Uterus (tissue), 4 donors: ENCODE data around the gene SERF2. TPM values are rescaled to one million over a fixed set of nuclear protein-coding genes. Genes with fewer than 3 reads are reported as not detected.

Experiments used
- DNase-seq, 2 donors: peaks; one replicate each; pipeline ENCODE4 v3.0.0-alpha.2; 2019 to 2020
- H3K27ac ChIP-seq, 2 donors: fragments of 200-600 bp; sonication (generic); 1 replicate in 1 of 2; 2 replicates in 1 of 2; pipeline ENCODE4 v1.5.1; 2016 to 2018
- H3K27me3 ChIP-seq, 2 donors: fragments of 200-600 bp; sonication (generic); one replicate each; pipeline ENCODE4 v1.5.1; 2018 to 2019; ENCODE audit warnings: control low read depth in 1 of 2
- H3K36me3 ChIP-seq, 2 donors: fragments of 200-600 bp; sonication (generic); one replicate each; pipeline ENCODE4 v1.5.1; 2019; ENCODE audit warnings: control low read depth in 1 of 2
- H3K4me1 ChIP-seq, 2 donors: fragments of 200-600 bp; sonication (generic); one replicate each; pipeline ENCODE4 v1.5.1; 2018 to 2019; ENCODE audit warnings: control low read depth in 1 of 2
- H3K4me3 ChIP-seq, 2 donors: fragments of 200-600 bp; sonication (generic); 1 replicate in 1 of 2; 2 replicates in 1 of 2; pipeline ENCODE4 v1.5.1; 2018 to 2019; ENCODE audit warnings: mild to moderate bottlenecking in 1 of 2
- H3K9me3 ChIP-seq, 2 donors: fragments of 200-600 bp; sonication (generic); one replicate each; pipeline ENCODE4 v1.5.1; 2019; ENCODE audit warnings: control low read depth in 1 of 2
- CTCF ChIP-seq, 4 experiments: fragments of 200-600 bp in 2 of 4; fragments of 450-650 bp in 2 of 4; sonication (generic) in 2 of 4; IDR thresholded peaks; one replicate each; pipeline ENCODE4 v1.5.1; 2016 to 2019; ENCODE audit warnings: antibody characterized with exemption in 4 of 4, mild to moderate bottlenecking in 2 of 4, moderate library complexity in 1 of 4
- POLR2A ChIP-seq, 2 donors: fragments of 450-650 bp; IDR thresholded peaks; one replicate each; pipeline ENCODE4 v1.6.1; 2016; ENCODE audit warnings: antibody characterized with exemption in 2 of 2, mild to moderate bottlenecking in 1 of 2, moderate library complexity in 1 of 2
- intact Hi-C: fragments of 100-400 bp; cut with DNase I; formaldehyde crosslinking; loops from one replicate; pipeline ENCODE4 v1.15.1; 2023; ENCODE audit warnings: low total_unique reads
- total RNA-seq, 4 donors: library from RNA; depleted of rRNA in 3 of 4; stranded (reverse); fragments of >200 nt in 3 of 4; gene quantifications; one replicate each; pipeline versions ENCODE4 v1.1.0 to v1.2.4, GENCODE V29; 2014 to 2023
- donor health status: DM: yes; HTN: yes; CAD: no.

The SERF2 gene
- total RNA-seq, 4 donors from 2014 or later, result 131 to 715 (median 367) TPM

DNA sequence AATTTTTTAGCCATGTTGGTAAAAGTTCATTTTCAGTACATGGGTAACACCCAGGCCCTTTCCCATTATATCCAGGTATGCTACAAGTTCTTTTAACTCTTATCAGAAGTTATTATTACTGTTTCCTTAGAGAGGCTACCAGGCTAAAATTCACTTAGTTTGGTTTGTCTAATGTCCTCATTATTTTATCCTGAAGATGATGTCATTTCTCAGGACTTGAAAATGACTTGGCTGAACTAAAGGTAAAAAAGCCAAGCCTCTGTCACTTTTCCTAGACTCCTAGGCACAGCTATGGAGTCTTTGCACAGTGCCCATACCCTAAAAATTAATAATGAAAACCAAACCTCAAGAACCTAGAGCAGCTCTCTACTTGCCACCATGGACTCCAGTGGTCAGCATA is 19.5 kb upstream of the SERF2 start:
- Histone ChIP-seq H3K4me3 (no peak overlapping the region), H3K27me3 (no peaks in the 10 kb centered on the region), H3K4me1 (no peaks in the 10 kb centered on the region), H3K27ac (no peak overlapping the region), H3K9me3 (no peaks in the 10 kb centered on the region), H3K36me3 (no peaks in the 10 kb centered on the region)
- TF ChIP-seq CTCF (IDR thresholded peaks at IDR 0.05) (no peak), POLR2A (IDR thresholded peaks at IDR 0.05) (no peak)
- intact Hi-C loops, result no loop called here
- DNase-seq, result no peak

DNA sequence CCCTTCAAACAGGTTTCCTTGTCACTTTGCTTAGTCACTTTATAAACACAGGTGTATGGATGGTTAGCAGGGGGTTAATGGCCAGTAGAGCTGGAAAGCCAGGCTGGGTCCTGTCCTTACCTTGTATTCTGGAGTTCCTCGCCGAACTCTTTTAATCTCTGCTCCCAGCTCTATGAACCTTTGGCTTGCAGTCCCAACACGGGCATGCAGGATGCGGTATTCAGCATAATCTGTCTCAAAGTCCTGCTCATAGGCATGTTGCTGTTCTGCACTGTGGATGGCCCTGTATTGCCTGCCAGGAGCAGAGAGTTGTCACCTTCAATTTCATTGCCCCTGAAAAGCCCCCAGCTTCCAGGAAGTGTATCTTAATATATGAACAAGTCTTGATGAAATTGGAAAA is 18.1 kb upstream of the SERF2 start:
- Histone ChIP-seq H3K9me3 (no peaks in the 10 kb centered on the region), H3K27ac (no peak overlapping the region), H3K4me1 (no peaks in the 10 kb centered on the region), H3K27me3 (no peaks in the 10 kb centered on the region), H3K4me3 (no peak overlapping the region), H3K36me3 (no peaks in the 10 kb centered on the region)
- DNase-seq, result no peak
- intact Hi-C loops, result no loop called here
- TF ChIP-seq CTCF (IDR thresholded peaks at IDR 0.05) (no peak), POLR2A (IDR thresholded peaks at IDR 0.05) (no peak)

DNA sequence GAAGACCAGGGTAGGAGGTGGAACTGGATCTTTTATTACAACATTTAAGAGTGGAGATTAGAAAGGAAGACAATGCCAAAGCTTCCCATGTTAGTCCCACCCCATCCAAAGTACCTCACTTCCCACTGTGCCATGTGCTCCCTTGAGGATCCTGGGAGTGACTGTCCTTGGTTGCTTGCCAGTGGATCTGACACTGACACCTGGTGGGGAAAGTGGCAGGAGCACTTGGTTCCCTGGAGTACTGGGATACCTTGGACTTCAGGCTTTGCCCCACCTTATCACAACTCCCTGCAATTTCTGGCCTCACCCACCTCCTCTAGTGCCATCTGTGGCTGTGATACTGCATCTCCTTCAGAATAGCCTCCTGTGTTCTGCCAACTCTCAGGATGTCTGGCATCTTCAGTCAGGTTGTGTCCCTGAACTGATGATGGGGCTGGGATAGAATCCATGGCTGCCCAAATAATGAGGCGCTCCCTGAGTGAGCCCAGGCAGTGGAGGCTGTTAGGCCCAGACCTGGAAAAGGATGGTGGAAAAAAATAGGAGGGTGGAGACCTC is 16.6 kb upstream of the SERF2 start:
- TF ChIP-seq CTCF (IDR thresholded peaks at IDR 0.05), result peak in 1 of 4 experiments; percentile 20
- TF ChIP-seq POLR2A (IDR thresholded peaks at IDR 0.05), result no peak
- Histone ChIP-seq H3K27ac (peak overlapping the region in 1 of 2 donors; percentile 90), H3K4me3 (no peak overlapping the region), H3K9me3 (no peaks in the 10 kb centered on the region), H3K4me1 (no peaks in the 10 kb centered on the region), H3K36me3 (no peaks in the 10 kb centered on the region), H3K27me3 (no peaks in the 10 kb centered on the region)
- peak; percentile 30 to 42 for DNase-seq
- intact Hi-C loops, result no loop called here

GRCh38 chr15:43776101-43776717 is 15.9 kb upstream of the SERF2 start:
- H3K36me3 ChIP-seq, result no peaks in the 10 kb centered on the region
- TF ChIP-seq POLR2A (IDR thresholded peaks at IDR 0.05) (no peak), CTCF (IDR thresholded peaks at IDR 0.05) (no peak)
- no peaks in the 10 kb centered on the region for H3K27me3 ChIP-seq
- H3K4me1 ChIP-seq, result no peaks in the 10 kb centered on the region
- peak; percentile 28 to 39 for DNase-seq
- peak overlapping the region; percentile 88 to 90 for H3K27ac ChIP-seq
- no peaks in the 10 kb centered on the region for H3K9me3 ChIP-seq
- intact Hi-C loops, result no loop called here
- H3K4me3 ChIP-seq, result peak overlapping the region; percentile 51 to 65

DNA sequence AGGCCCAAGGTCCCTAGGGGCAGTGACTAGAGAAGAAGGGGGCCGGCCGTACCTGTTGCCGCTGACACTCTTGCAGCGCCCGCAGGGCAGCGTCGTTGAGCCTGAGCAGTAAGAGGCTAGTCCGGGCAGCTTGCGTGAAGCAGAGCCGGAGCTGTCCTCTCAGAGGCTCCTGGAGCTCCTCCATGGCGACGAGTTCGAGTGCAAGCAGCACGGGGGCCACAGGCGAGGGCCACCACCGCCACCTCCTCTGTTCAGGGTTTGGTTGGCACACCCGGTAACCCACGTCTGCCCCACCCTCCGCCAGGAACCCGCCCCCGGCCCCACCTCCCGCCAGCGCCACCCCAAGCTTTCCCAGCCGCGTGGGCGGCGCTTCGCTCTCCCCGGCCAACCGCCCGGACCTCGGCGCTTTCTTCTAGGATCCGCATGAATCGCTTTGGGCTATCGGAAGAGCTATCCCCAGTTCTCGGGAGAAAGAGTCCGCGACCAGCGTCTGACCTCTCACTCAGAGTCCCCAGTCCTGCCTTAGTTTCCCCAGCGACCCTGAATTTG is 15.3 kb upstream of the SERF2 start, which contains the start of gene ELL3:
Gene ELL3, minus strand, starts transcription at position 249 of the 549 bp plus-strand sequence. Its CDS starts 65 bp downstream, at position 184.
- no peak for TF ChIP-seq POLR2A (IDR thresholded peaks at IDR 0.05)
- no peak for TF ChIP-seq CTCF (IDR thresholded peaks at IDR 0.05)
- Histone ChIP-seq H3K9me3 (no peaks in the 10 kb centered on the region), H3K36me3 (no peaks in the 10 kb centered on the region), H3K4me1 (no peaks in the 10 kb centered on the region), H3K4me3 (peak within 1 kb of the TSS; percentile 51 to 65), H3K27ac (peak within 1 kb of the TSS; percentile 88 to 90), H3K27me3 (no peaks in the 10 kb centered on the region)
- intact Hi-C loops, result no loop called here
- peak; percentile 66 to 73 for DNase-seq
